ENCODE results near the gene PLIN3.

PLIN3 gene, protein sequence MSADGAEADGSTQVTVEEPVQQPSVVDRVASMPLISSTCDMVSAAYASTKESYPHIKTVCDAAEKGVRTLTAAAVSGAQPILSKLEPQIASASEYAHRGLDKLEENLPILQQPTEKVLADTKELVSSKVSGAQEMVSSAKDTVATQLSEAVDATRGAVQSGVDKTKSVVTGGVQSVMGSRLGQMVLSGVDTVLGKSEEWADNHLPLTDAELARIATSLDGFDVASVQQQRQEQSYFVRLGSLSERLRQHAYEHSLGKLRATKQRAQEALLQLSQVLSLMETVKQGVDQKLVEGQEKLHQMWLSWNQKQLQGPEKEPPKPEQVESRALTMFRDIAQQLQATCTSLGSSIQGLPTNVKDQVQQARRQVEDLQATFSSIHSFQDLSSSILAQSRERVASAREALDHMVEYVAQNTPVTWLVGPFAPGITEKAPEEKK

DNA sequence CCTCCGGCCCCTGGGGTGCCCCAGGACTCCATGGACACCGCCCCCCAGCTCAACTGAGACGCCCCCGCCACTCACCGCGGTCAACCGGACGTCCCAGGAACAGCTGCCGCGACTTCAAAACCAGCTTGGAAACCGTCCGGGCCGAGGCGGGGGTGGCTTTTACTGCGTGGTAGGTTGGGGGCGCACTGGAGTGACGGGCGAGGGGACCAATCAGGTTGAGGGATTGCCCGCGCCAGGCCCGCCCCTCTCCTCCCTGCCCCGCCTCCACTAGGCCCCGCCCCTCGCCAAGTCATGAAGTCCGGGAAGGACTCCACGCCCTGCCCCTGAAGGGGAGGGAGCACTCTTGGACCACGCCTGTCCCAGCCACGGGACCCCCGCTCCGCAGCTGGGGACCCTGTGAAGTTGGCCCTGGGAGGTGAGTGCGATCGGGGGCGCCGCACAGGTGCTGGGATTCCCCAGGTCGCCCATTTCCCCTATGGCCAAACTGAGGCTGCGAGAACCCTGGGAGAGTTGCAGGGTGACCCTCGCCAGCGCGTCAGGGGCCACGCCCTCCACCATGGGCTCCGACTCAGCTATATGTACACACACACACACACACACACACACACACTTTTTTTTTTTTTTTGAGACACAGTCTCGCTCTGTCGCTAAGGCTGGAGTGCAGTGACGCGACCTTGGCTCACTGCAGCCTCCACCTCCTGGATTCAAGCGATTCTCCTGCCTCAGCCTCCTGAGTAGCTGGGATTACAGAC is at the start of gene PLIN3:
Gene PLIN3, minus strand, starts transcription at position 134 of the 752 bp plus-strand sequence. CDS start 6,273 bp downstream, outside the sequence.
- POLR2A ChIA-PET (ENCODE audit: low non-redundant PET): interaction anchor here (0.6 kb wide), 2 partner anchors 10 to 21 kb away, joined by 3 to 8 read pairs; no protein-coding TSS in a partner anchor
- CTCF ChIA-PET: interaction anchor here (0.6 to 2.3 kb wide), 5 partner anchors 16 to 487 kb away, joined by 3 to 9 read pairs (median 3); no protein-coding TSS in a partner anchor
- peak within 1 kb of the TSS; percentile 87 for H3K27ac ChIP-seq
- peak; percentile 100 for DNase-seq (ENCODE audit: low spot score)
- TF ChIP-seq, protein P1, sequence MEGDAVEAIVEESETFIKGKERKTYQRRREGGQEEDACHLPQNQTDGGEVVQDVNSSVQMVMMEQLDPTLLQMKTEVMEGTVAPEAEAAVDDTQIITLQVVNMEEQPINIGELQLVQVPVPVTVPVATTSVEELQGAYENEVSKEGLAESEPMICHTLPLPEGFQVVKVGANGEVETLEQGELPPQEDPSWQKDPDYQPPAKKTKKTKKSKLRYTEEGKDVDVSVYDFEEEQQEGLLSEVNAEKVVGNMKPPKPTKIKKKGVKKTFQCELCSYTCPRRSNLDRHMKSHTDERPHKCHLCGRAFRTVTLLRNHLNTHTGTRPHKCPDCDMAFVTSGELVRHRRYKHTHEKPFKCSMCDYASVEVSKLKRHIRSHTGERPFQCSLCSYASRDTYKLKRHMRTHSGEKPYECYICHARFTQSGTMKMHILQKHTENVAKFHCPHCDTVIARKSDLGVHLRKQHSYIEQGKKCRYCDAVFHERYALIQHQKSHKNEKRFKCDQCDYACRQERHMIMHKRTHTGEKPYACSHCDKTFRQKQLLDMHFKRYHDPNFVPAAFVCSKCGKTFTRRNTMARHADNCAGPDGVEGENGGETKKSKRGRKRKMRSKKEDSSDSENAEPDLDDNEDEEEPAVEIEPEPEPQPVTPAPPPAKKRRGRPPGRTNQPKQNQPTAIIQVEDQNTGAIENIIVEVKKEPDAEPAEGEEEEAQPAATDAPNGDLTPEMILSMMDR (conservative IDR thresholded peaks at IDR 0.05; ENCODE audit: low read depth): no peak

DNA sequence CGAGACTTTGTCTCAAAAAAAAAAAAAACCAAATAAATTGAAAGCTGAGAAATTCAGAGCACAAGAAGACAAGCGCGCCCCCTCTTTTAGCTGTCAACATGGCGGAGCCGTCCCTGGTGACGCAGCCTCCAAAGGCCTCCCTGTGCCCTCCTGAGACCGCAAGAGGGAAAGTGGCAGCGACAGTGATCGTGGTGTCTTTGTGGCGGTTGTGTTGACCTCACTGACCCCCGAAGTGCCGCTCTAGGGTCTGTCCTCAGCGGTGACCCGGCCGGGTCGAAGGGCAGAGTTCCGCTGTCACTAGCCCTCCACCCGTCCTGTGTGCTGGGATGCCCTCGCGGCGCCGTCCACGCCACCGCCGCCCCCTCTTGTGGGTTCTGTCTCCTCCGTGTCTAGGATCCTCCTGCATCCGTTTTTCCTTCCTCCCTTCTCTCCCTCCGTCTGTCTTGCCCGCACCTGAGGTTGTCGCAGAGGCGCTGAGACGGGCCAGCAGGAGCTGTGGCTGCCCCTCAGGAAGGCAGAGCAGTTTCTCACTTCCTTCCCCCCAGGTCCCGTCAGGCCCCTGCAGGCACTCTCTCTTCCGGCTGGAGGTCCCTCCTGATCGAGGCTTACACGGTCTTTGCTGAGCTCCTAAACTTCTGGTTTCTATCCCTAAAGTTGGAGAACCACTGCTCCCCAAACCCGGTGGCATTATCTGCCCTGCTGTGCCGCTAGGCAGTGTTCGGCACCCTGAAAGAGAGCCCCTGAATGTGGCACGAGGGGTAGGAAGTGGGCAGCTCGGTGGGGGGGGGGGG is 49.0 kb upstream of the PLIN3 start:
- POLR2A ChIA-PET (ENCODE audit: low non-redundant PET): no interaction called here
- CTCF ChIA-PET: interaction anchor here (0.6 to 0.7 kb wide), 2 partner anchors 9 to 65 kb away, joined by 3 read pairs; no protein-coding TSS in a partner anchor
- DNase-seq (ENCODE audit: low spot score): no peak
- H3K27ac ChIP-seq: peak overlapping the region; percentile 94
- TF ChIP-seq, protein P1 (conservative IDR thresholded peaks at IDR 0.05; ENCODE audit: low read depth): no peak

DNA sequence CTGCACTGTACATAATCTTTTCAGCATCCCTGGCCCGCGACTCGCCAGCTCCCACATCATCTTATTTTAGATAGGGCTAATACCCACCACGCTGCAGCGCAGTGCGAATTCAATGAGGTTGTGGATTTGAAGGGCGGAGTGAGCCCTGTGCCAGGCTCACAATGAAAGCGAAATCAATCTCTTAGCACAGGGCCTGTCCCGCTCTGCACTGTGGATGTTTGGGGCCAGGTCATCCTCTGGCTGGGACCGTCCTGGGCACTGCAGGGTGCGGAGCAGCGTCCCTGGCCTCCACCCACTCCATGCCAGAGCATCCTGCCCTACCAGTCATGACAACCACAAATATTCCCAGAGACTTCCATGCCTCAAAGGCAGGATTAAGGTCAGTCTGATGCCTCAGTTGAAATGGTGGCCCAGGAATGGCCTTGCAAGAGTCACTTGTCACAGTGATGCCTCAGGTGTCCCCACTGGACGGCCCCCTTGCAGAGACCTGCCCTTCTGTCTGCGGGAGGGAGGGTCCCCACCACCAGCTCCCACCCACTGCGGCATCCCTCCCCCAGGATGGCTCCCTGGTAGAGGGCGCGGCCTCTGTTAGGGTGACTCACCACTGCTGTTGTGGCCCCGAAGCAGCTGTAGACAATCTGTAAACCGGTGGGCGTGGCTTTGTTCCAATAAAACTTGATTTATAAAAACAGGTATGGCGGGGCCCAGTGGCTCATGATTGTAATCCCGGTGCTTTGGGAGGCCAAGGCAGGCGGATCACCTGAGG is 47.5 kb upstream of the PLIN3 start:
- CTCF ChIA-PET: interaction anchor here (1.2 to 1.3 kb wide), 2 partner anchors 105 to 117 kb away, joined by 3 read pairs; no protein-coding TSS in a partner anchor
- TF ChIP-seq, protein P1 (conservative IDR thresholded peaks at IDR 0.05; ENCODE audit: low read depth): no peak
- POLR2A ChIA-PET (ENCODE audit: low non-redundant PET): no interaction called here
- peak; percentile 93 for DNase-seq (ENCODE audit: low spot score)
- H3K27ac ChIP-seq: peak overlapping the region; percentile 94

DNA sequence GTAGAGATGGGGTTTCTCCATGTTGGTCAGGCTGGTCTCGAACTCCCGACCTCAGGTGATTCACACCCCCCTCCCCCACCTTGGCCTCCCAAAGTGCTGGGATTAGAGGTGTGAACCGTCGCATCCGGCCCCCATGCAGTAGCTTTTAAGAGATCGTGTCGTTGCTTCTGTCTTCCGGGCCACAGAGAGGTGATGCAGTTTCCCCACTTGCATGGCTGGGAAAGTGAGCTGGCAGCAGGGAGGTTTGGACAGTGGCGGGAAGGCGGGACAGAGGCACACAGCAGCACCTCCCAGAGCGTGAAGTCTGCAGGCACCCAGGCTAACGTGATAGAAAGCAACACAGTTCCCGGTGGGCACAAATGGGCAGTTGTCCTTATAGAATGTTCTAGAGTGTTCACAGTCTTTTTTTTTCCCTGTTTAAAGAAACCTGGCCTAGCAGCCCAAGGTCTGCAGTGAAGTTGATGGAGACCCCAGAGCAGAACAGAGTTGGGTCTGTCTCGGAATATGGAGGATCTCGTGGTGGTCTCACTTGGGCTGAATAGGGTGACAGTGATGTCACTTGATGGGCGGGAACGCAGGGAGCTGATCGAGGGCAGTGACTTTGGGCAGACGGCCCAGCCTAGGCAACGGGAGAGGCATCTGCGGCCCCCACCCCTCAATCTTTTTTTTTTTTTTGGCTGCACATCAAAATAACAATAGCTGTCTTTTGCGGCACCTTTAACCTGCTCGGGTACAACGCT is 46.7 kb upstream of the PLIN3 start:
- no peak for DNase-seq (ENCODE audit: low spot score)
- CTCF ChIA-PET: interaction anchor here (0.7 to 1.3 kb wide), 4 partner anchors 103 to 320 kb away, joined by 3 to 4 read pairs (median 4); no protein-coding TSS in a partner anchor
- POLR2A ChIA-PET (ENCODE audit: low non-redundant PET): no interaction called here
- H3K27ac ChIP-seq: peak overlapping the region; percentile 94
- TF ChIP-seq, protein P1 (conservative IDR thresholded peaks at IDR 0.05; ENCODE audit: low read depth): no peak
